ENCODE results near the gene AK4.

Gene AK4

DNA sequence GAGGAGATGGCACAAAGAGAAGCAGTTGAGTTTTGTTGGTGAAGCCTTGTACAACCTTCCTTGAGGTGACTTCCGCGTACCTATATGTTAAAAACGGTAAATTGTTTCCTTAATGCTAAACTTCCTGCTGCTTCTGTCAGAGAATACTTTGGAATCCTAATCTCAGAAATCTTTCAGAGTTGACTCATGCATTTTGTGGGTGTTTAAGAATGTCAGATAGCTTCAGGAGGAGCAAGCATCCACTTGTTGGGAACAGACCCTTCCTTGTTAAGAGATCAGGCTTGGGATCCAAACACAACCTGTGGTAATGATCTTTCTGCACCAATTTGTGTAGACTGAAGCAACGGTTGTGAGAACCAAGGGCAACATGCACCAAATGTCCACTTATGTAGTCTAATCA lies 29.5 kb downstream of the AK4 start:
- DNase-seq, result no peak

GRCh38 chr1:65178235-65178634 lies 30.2 kb downstream of the AK4 start:
- DNase-seq, result no peak

DNA sequence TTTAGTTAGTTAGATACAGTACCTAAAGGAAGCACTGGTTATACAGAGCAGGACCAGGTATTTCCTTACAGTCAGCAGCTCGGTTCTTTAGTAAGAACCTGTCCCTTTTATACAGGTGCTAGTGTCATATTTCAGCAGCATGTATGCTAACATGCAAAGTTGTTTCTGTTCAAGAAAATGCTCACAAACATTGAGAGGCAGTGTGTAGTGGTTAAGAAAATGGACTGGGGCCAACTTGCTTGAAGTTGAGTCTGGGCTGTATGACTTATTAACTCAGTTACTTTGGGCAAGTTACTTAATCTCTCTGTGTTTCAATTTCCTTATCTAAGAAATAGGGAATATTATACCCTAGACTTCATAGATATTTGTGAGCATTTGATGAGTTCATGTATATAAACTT lies 31.1 kb downstream of the AK4 start:
- DNase-seq, result no peak

DNA sequence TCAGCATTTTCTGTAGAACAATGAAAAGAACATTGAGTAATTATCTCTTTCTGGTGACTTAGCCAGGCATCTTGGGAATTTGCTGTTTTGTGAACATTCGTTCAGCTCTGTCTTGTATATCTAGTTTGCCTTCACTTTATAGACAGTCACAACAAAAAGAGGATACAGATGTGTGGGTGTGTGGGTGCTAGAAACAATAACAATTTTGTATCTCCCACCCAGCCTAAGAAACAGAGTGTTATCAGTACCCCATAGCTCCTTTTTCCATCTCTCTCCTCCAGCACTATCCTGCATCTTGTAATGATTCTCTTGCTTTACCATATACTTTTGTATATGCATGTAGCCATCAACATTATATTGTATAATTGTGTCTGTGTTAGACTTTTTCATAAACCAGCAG lies 33.0 kb downstream of the AK4 start:
- no peak for DNase-seq

- no peak for DNase-seq
These were observed 34.8 kb downstream of the AK4 start for GRCh38 chr1:65182658-65183268.

DNA sequence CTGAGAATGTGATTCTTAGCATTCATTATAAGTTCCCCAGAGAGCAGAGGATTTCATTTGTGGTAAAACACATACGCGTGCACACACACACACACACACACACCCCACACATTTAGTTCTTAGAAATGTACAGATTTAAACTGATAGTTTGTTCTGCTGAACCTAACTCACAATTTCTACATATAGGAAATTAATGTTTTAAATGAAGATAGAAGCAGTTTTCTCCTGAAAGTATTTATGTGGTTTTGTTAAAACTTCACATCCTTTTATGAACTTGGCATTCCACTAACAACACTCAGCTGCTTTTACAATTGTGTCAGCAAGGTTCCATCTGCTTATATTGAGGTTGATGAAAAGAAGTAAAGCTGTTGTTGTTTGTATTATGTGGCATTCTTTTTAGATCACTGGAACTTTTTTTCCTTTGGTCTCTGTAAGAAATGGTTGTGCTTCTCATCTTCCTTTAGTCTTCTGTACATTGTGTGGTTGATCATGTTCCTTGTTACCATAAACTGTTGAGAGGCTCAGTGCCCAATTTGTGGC lies 41.6 kb downstream of the AK4 start:
- no peak for DNase-seq

DNA sequence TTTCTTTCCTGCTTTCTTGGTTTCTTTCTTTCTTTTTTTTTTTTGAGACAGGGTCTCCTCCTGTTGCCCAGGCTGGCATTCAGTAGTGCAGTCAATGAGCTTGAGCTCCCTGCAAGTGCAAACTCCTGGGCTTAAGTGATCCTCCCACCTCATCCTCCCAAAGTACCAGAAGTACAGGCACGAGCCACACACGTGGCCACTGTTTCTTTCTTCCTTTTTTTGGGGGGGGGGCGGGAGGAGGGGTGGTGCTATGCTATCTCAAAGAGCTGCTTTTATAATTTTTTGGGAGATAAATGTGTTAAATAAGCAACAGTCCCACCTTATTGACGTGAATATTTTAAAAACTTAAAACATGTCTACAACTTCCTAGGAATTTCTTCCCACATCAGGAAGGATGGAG lies 42.2 kb downstream of the AK4 start:
- DNase-seq, result no peak

DNA sequence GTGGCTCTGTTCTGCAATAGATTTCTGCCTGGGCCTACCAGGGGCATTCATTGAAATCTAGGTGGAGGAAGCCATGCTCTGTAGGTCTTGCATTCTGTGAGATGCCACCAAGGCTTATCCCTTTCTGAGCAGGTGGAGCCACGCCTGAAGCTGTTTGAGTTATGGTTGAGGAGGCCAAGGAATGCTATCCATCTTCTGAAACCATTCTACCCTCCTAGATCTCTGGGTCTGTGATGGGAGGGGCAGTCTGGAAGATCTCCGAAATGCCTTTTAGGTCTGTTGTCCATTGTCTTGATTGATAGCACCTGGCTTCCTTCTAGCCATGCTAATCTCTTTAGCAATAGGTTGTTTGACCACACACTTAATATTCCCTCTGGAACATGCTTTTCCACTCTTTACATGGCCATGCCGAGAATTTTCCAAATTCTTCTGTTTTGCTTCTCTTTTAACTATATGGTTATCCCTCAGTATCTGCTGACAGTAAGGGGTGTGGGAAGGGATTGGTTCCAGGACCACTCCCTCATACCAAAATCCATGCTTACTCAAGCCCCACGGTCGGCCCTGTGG lies 45.2 kb downstream of the AK4 start:
- no peak for DNase-seq

DNA sequence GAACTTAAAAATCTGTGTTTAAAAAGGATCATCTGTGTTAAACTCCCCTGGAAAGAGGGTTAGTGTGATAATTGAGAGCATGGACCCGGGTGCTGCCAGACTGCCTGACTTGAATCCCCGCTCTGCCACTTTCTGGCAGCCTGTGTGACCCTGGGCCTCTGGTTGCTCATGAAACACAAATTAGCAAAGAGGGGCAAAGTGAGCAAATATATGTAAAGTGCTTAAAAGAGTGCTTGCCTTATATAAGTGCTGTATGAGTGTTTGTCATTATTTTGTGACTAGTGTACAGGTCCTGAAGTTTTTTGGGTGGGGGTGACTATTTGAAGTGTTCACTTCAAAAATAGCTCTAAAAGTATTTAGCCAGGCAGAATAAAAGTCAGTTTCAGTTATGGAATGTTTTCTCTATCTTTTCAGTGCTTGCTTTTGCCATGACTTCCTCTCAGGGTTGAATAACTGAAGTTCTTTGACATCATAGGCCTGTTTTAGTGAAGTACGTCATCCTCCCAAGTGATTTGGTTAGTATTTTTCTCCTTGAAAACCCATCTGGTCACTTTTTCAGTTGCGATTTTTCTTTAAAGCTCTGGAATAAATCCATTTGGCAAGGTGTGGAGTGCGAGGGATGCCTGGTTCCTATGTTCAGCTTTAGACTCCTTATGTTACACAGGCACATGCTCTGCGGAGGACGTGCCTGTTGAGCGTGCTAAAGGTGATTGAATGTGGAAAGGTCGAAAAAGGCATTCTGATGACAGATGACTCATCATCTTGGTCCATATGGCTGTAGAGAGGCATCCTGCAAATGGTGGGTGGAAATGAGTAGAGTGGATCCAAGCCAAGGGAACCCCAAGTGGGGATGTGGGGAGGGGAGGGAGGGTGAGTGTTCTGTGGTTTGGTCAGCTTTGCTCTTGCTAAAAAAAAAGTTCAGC lies 47.8 kb downstream of the AK4 start:
- no peak for DNase-seq

GRCh38 chr1:65196926-65197325 lies 48.9 kb downstream of the AK4 start:
- DNase-seq, result no peak

GRCh38 chr1:65197636-65198035 lies 49.6 kb downstream of the AK4 start:
- DNase-seq, result no peak

DNA sequence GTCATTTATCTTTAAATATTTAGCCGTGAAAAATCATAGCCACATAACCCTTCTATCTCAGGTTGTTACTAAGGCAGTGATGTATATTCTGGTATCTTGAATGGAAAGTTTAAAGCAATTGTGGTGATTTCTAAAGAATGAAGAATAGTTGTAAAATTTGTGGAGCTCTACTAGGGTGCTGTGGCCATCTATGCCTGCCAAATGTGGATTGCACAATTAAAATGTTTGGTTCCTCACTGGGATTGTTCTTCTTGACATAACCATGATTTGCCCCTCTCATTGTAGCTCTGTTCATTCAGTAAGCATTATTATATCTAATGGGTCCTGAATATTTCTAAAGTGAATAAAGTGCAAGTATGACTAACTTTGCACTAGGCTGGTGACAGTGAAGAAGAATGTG lies 50.1 kb downstream of the AK4 start:
- no peak for DNase-seq

GRCh38 chr1:65200411-65200810 lies 52.4 kb downstream of the AK4 start:
- DNase-seq, result no peak

DNA sequence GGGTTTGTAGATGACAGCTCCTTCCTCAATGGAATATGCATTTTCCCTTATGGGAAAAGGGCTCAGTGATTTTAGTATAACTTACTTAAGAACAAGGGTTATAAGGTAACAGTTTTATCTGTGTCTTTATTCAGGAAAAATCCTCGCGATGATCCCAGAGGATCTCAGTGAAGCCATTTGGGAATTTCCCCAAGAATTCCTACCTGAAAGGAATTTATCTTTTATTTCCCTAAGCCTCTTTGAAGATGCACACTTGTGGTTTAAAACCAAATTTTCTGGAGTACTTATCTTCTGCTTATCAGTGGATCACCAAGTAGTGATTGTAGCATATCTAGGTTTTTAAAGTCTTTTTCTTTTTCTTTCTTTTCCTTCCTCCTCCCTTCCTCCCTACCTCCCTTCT lies 58.8 kb downstream of the AK4 start:
- DNase-seq, result no peak

- DNase-seq, result no peak
These were observed 59.3 kb downstream of the AK4 start for GRCh38 chr1:65207317-65207716.

GRCh38 chr1:65208563-65208973 lies 60.6 kb downstream of the AK4 start:
- DNase-seq, result no peak

DNA sequence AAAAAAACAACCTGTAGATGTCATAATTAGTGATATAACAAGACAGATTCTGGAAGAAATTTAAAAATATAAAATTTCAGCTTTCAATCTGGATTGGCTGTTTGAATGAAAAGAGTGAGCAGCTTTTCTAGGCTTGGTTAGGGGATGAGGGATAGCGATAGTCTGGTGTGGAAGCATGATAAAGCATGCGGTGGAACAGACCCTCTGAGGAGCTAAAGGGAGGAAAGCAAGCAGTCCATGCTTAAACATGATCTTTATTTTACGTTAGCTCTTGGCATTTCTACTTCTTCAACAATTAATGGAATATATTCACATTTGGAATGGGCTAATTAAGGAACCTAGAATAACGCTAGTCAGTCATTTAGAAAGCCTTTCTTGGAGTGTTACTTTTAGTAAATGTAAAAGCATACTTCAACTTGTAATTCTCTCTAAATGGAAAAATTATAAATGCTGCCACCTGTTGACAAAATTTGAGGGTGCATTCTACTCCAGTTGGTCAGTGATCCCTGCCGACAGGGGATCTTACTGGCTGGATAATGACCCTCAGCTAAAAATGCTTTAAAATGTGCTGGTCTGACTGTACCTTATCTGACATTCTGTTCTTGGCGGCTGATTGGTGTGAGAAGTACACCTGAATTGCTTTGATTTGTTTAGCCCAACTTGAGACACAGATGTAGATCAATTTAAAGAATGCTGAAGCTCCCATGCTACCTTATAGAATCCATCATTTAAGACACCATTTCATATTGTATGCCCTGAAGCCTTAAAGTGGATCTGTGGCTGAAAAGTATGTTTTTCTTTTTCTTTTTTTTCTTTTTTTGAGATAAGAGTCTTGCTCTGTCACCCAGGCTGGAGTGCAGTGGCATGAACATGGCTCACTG lies 61.2 kb downstream of the AK4 start:
- no peak for DNase-seq

DNA sequence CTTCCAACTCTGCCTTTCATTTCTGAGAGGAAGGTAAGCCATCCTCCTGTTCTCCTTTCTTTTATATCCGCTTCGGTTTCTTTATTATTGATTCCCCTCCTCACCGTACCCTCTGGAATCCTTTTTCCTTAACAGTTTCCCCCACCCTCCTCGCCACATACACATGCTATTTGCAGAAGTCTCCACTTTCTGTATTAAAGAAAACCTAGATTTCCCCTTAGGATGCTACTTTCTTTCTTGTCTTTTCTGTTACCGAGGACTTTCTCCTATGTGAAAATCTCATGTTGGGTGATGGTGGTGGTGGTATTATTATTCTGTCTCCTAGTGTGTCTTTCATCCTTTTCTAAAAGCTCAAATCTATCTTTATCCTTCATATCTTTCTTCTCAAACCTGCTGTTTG lies 62.3 kb downstream of the AK4 start:
- DNase-seq, result no peak

DNA sequence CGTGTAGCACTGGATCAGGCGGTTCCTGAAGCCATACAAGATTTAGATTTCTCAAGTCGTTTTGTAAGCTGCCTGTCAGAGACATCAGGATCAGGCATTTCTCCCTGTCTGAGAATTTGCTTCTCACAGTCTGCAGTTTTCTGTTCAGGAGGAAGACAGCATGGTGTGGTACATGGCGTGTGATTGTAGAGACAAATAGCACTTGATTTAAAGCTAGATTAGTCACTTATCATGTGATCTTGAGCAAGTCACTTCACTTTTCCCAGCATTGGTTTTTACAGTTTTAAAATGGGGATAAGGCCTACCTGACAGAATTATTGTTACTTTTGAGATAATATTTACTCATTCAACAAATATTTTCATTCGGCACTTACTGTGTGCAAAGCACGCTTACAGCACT lies 63.3 kb downstream of the AK4 start:
- DNase-seq, result no peak

DNA sequence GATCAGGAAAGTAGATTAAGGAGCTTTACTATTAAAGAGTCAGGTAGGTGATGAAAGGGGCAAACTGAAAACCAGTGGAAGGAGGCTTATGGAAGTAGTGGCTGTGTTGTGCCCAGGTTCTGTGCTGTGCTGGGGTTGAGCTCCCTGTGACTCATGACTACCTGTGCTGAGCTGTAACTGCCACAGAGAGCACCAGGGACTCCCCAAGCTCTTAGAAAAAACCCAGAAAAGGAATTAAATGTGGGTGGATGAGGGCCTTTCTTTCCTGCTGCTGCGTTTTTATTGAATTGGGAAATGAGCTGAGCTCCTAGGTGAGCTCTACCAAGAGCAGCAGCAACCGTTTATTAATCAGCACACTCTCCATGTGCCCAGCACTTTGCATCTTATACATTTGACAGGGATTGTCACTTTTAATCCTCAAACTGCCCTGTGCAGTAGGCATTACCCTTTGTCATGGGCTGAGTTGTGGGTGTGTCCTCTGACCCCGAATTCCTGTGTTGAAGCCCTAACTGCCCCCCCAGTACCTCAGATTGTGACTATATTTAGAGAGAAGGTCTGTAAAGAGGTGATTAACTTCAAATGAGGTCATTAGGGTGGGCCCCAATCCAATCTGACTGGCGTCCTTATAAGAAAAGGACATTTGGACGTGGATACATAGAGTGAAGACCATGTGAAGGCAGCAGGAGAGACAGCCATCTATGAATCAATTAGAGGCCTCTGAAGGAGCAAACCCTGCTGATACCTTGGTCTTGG lies 65.4 kb downstream of the AK4 start:
- DNase-seq, result no peak

DNA sequence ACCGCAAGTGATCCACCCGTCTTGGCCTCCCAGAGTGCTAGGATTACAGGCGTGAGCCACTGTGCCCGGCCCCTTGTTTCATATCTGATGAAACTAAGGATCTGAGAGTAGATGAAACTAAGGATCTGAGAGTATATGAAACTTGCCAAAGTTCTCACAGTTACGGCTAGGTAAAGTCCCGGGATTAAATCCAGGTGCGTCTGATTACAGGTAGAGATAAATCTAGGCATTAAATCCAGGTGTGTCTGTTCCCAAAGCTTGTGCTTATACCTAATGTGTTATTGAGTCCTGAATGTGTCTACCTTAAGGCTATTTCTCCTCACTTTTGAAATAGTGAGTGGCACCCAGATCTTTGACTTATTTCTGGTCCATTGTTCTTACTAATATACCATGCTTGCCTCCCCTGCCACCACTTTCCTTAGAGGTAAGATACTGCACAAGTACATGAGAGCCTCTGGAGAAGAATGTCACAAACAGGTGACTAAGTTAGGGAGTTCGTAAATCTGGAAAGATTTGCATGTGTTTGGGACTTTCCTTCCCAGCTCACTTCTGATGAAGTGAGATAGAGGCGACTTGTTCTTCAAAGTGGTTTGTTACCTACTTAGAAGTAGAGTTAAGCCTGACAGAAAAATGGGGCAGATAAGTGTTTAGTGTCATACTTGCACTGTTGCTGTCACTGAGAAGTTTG lies 66.5 kb downstream of the AK4 start:
- no peak for DNase-seq

DNA sequence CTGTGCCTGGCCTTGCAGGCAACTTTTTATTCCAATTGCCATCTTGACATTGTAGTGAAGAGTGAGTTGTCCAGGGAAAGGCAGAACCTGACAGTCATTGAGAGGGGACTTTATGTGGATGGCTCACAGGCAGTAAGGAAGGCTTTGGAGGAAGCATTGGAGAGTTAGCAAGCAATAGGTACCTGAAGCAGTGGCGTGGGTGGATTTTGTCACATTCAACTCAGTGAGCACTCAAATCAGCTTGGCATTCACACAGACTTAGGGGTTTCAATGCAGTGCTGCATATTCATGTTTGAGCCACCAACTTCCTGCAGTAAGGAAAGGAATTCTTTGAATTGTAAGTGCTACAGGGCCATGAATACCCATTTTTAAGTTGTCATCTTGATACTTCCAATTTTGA lies 69.0 kb downstream of the AK4 start:
- DNase-seq, result no peak
